IMR-90 (cell line): Measurements from ENCODE around the gene TAS2R8. TPM values are rescaled to one million over a fixed set of nuclear protein-coding genes. Genes with fewer than 3 reads are reported as not detected.

Experiments
- ATAC-seq: fragments of 200-7000 bp; cut with Tn5 transposase; 2 replicates; pipeline ENCODE4 v1.9.1; 2020; ENCODE audit warnings: low read depth, mild to moderate bottlenecking, moderate library complexity
- BruUV-seq: library from RNA; stranded (reverse); fragments of 400-500 nt; replicated peaks from 2 replicates; lab custom pipeline; 2021; lab: Mats Ljungman, UMichigan
- CTCF ChIA-PET: fragments of 300-600 bp; formaldehyde crosslinking; extraction: SDS; loops from one replicate; lab custom pipeline; 2021; ENCODE audit warnings: antibody characterized with exemption; lab: Yijun Ruan, JAX
- POLR2A ChIA-PET: fragments of 300-600 bp; sonication (Branson Sonifier 250); formaldehyde crosslinking; loops from one replicate; lab custom pipeline; 2022; ENCODE audit warnings: antibody characterized with exemption; ENCODE audit not compliant: unreplicated experiment; lab: Charles Lee
- DNase-seq: peaks from one replicate; pipeline ENCODE4 v3.0.0; 2013
- H2AFZ ChIP-seq: replicated peaks from 2 replicates; pipeline ENCODE3; 2013; ENCODE audit warnings: low read length, mild to moderate bottlenecking; ENCODE audit not compliant: poor library complexity
- H2AK5ac ChIP-seq: 2 replicates; pipeline ENCODE4 v1.6.1; 2013; ENCODE audit warnings: low read depth, low read length, inconsistent platforms
- H2AK9ac ChIP-seq: replicated peaks from 2 replicates; pipeline ENCODE3; 2013; ENCODE audit warnings: mild to moderate bottlenecking, low read depth, low read length, moderate library complexity; ENCODE audit not compliant: poor library complexity
- H2BK120ac ChIP-seq: 2 replicates; pipeline ENCODE4 v1.6.1; 2013; ENCODE audit warnings: low read depth, low read length, inconsistent platforms
- H2BK15ac ChIP-seq: 3 replicates; pipeline ENCODE4 v1.6.1; 2013; ENCODE audit warnings: low read depth, low read length, inconsistent platforms
- H2BK20ac ChIP-seq: 2 replicates; pipeline ENCODE4 v1.6.1; 2013; ENCODE audit warnings: low read depth, mild to moderate bottlenecking, inconsistent platforms, low read length, moderate library complexity
- H2BK5ac ChIP-seq: 2 replicates; pipeline ENCODE4 v1.6.1; 2013; ENCODE audit warnings: mild to moderate bottlenecking, low read depth, low read length, inconsistent platforms; ENCODE audit not compliant: poor library complexity, severe bottlenecking
- H3K14ac ChIP-seq: replicated peaks from 2 replicates; pipeline ENCODE4 v1.6.1; 2013; ENCODE audit warnings: low read depth, low read length, inconsistent platforms
- H3K18ac ChIP-seq: 2 replicates; pipeline ENCODE4 v1.6.1; 2013; ENCODE audit warnings: low read depth, low read length, control low read depth
- H3K23ac ChIP-seq: 2 replicates; pipeline ENCODE4 v1.6.1; 2013; ENCODE audit warnings: low read depth, low read length, inconsistent platforms
- H3K27ac ChIP-seq: 2 replicates; pipeline ENCODE4 v1.5.1; 2013; ENCODE audit warnings: mild to moderate bottlenecking, control low read depth, low read length; ENCODE audit not compliant: insufficient read depth
- H3K27me3 ChIP-seq: 2 replicates; pipeline ENCODE4 v1.6.1; 2013; ENCODE audit warnings: low read length; ENCODE audit not compliant: control insufficient read depth, insufficient read depth
- H3K36me3 ChIP-seq: 2 replicates; pipeline ENCODE4 v1.6.1; 2013; ENCODE audit warnings: low read length, mixed read lengths; ENCODE audit not compliant: control insufficient read depth, insufficient read depth
- H3K4ac ChIP-seq: 2 replicates; pipeline ENCODE4 v1.6.1; 2013; ENCODE audit warnings: low read depth, low read length, inconsistent platforms
- H3K4me1 ChIP-seq: 2 replicates; pipeline ENCODE4 v1.6.1; 2013; ENCODE audit warnings: low read length, mixed read lengths; ENCODE audit not compliant: control insufficient read depth, insufficient read depth
- H3K4me2 ChIP-seq: 2 replicates; pipeline ENCODE4 v1.6.1; 2013; ENCODE audit warnings: low read depth, mild to moderate bottlenecking, control low read depth, low read length, moderate library complexity
- H3K4me3 ChIP-seq: 2 replicates; pipeline ENCODE4 v1.5.1; 2013; ENCODE audit warnings: low read depth, mild to moderate bottlenecking, control low read depth, low read length, moderate library complexity; ENCODE audit not compliant: insufficient read depth
- H3K56ac ChIP-seq: 2 replicates; pipeline ENCODE4 v1.6.1; 2013; ENCODE audit warnings: low read length, inconsistent platforms; ENCODE audit not compliant: insufficient read depth; ENCODE audit errors: extremely low read depth
- H3K79me1 ChIP-seq, 2 experiments: 2 replicates each; pipeline ENCODE4 v1.6.1; 2013; ENCODE audit warnings: low read length in 2 of 2, inconsistent platforms in 1 of 2, low read depth in 1 of 2
- H3K9ac ChIP-seq: 2 replicates; pipeline ENCODE4 v1.6.1; 2013; ENCODE audit warnings: low read depth, low read length, control low read depth
- H3K9me1 ChIP-seq: 2 replicates; pipeline ENCODE4 v1.6.1; 2013; ENCODE audit warnings: low read length, inconsistent platforms; ENCODE audit not compliant: insufficient read depth
- H3K9me3 ChIP-seq: 2 replicates; pipeline ENCODE4 v1.6.1; 2013; ENCODE audit warnings: low read length; ENCODE audit not compliant: control insufficient read depth, insufficient read depth
- H4K20me1 ChIP-seq: 2 replicates; pipeline ENCODE4 v1.6.1; 2013; ENCODE audit warnings: low read length, inconsistent platforms; ENCODE audit not compliant: insufficient read depth
- H4K5ac ChIP-seq: 2 replicates; pipeline ENCODE4 v1.6.1; 2013; ENCODE audit warnings: mild to moderate bottlenecking, low read depth, low read length, control low read depth
- H4K8ac ChIP-seq, 2 experiments: 2 replicates each; pipeline ENCODE4 v1.6.1; 2013; ENCODE audit warnings: low read depth in 2 of 2, low read length in 2 of 2, control low read depth in 1 of 2, inconsistent platforms in 1 of 2
- H4K91ac ChIP-seq: 2 replicates; pipeline ENCODE4 v1.6.1; 2013; ENCODE audit warnings: low read depth, low read length, inconsistent platforms; ENCODE audit not compliant: insufficient read depth
- BHLHE40 ChIP-seq: fragments of 150-350 bp; IDR thresholded peaks from 2 replicates; pipeline ENCODE4 v1.6.1; 2016; ENCODE audit warnings: mild to moderate bottlenecking, low read depth, low read length
- CEBPB ChIP-seq: IDR thresholded peaks from 2 replicates; pipeline ENCODE4 v1.6.1; 2012; ENCODE audit warnings: low read depth, low read length, improper control_type of control experiment
- CHD1 ChIP-seq: IDR thresholded peaks from 2 replicates; pipeline ENCODE4 v1.6.1; 2012; ENCODE audit warnings: low read depth, low read length, improper control_type of control experiment
- FOS ChIP-seq: fragments of 150-350 bp; IDR thresholded peaks from 2 replicates; pipeline ENCODE4 v1.6.1; 2016; ENCODE audit warnings: low read depth, low read length
- MAFK ChIP-seq: IDR thresholded peaks from 2 replicates; pipeline ENCODE4 v1.6.1; 2012; ENCODE audit warnings: low read depth, low read length, improper control_type of control experiment
- MAZ ChIP-seq: IDR thresholded peaks from 2 replicates; pipeline ENCODE4 v1.6.1; 2012; ENCODE audit warnings: low read depth, mild to moderate bottlenecking, low read length, improper control_type of control experiment, moderate library complexity, borderline replicate concordance
- NFE2L2 ChIP-seq: fragments of 150-350 bp; IDR thresholded peaks from 2 replicates; pipeline ENCODE4 v1.6.1; 2016; ENCODE audit warnings: low read depth, mild to moderate bottlenecking, low read length
- POLR2A ChIP-seq: IDR thresholded peaks from 2 replicates; pipeline ENCODE4 v1.6.1; 2012; ENCODE audit warnings: mild to moderate bottlenecking, low read depth, low read length
- RAD21 ChIP-seq: IDR thresholded peaks from 2 replicates; pipeline ENCODE4 v1.6.1; 2012; ENCODE audit warnings: low read length, improper control_type of control experiment
- RFX5 ChIP-seq: IDR thresholded peaks from 2 replicates; pipeline ENCODE4 v1.8.0; 2012; ENCODE audit warnings: low read depth, mild to moderate bottlenecking, low read length, moderate library complexity
- SMC3 ChIP-seq: fragments of 150-350 bp; IDR thresholded peaks from 2 replicates; pipeline ENCODE4 v1.6.1; 2016; ENCODE audit warnings: low read depth, mild to moderate bottlenecking, antibody characterized with exemption, low read length, moderate library complexity
- WGBS, 2 experiments: methylation state at CpG; one replicate each; pipeline versions ENCODE4 v1.1.5 to v1.1.7; 2013; ENCODE audit warnings: missing lambda C conversion rate in 2 of 2; ENCODE audit not compliant: insufficient read length in 1 of 2; ENCODE audit errors: extremely low coverage in 2 of 2; 5-methylcytosine and 5-hydroxymethylcytosine counted together
- dilution Hi-C: fragments of 300-500 bp; cut with HindIII; formaldehyde crosslinking; loops from one replicate; pipeline ENCODE4 v1.14.3; 2018; ENCODE audit warnings: low sequenced_read_pairs; ENCODE audit not compliant: unreplicated experiment
- in situ Hi-C: fragments of 300-500 bp; cut with MboI; formaldehyde crosslinking; loops from 3 replicates; pipeline ENCODE4 v1.14.3; 2019; ENCODE audit warnings: low sequenced_read_pairs, inconsistent platforms, mixed read lengths
- intact Hi-C: fragments of 100-400 bp; cut with micrococcal nuclease; formaldehyde crosslinking; loops from 2 replicates; pipeline ENCODE4 v1.10.0; 2022
- polyA plus RNA-seq, 3 experiments: library from polyadenylated mRNA; depleted of rRNA; stranded (reverse); fragments of >200 nt; gene quantifications; 2 replicates each; pipeline ENCODE4 v1.2.3, GENCODE V29; 2012; ENCODE audit warnings: low replicate concordance in 1 of 3
- total RNA-seq: library from RNA; depleted of rRNA; stranded (reverse); fragments of >200 nt; gene quantifications from 2 replicates; pipeline ENCODE4 v1.2.3, GENCODE V29; 2012
- TF ChIP-seq, protein P1 (sequence below): fragments of 150-350 bp; IDR thresholded peaks from 2 replicates; pipeline ENCODE4 v1.6.1; 2017; ENCODE audit warnings: mild to moderate bottlenecking, antibody characterized with exemption, low read length, low read depth
- TF ChIP-seq, protein P2 (sequence below): conservative IDR thresholded peaks from 2 replicates; pipeline ENCODE4 v1.5.1; 2012; ENCODE audit warnings: mild to moderate bottlenecking, low read depth, low read length, improper control_type of control experiment

TAS2R8 gene
- total and polyA plus RNA-seq, 2 of the 4 experiments (the other 2 are of a cell fraction): not detected

DNA sequence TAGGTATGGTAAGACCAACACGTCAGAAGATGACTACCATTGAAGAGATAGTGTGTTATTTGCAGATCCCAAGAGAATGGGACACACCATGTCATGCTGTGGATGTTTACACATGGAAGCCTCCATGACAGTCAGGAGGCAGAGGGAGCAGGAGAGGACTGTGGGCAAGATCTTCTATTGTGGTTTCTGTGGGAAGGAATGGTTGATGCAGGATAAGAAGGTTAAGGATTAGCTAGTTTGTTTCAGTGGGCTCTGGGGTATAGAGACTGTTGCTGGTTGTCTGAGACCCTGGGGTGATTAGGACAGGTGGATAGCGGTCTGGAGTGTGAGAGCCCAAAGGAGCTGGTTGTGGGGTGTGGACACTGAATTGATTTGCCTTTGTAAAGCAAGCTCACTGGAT lies 28.0 kb downstream of the TAS2R8 start:
- H3K18ac ChIP-seq: no peak overlapping the region
- DNase-seq: no peak
- H2BK120ac ChIP-seq: no peak overlapping the region
- no peaks in the 10 kb centered on the region for H3K9me1 ChIP-seq
- H3K23ac ChIP-seq: no peak overlapping the region
- ChIA-PET CTCF (interaction anchor here (1.9 kb wide), 1 partner anchor 420 kb away, joined by 10 read pairs; no protein-coding TSS in a partner anchor), POLR2A (no interaction called here)
- H2BK5ac ChIP-seq: no peak overlapping the region
- intact Hi-C loops (no loop called here), dilution Hi-C loops (loop anchor here (25.0 kb wide), 1 partner anchor 408 kb away; the partner anchor contains the start of gene TAS2R42), in situ Hi-C loops (loop anchor here (5.0 kb wide), 1 partner anchor 423 kb away; no protein-coding TSS in a partner anchor)
- H4K5ac ChIP-seq: no peak overlapping the region
- H4K20me1 ChIP-seq: no peaks in the 10 kb centered on the region
- no peak overlapping the region for H2BK20ac ChIP-seq
- no peak overlapping the region for H2AFZ ChIP-seq
- H3K4me3 ChIP-seq: no peak overlapping the region
- ATAC-seq: no peak
- no peaks in the 10 kb centered on the region for H3K9me3 ChIP-seq
- H3K36me3 ChIP-seq: no peaks in the 10 kb centered on the region
- H3K4me1 ChIP-seq: no peaks in the 10 kb centered on the region
- H2BK15ac ChIP-seq: no peak overlapping the region
- H3K4ac ChIP-seq: no peak overlapping the region
- H3K79me1 ChIP-seq: no peaks in the 10 kb centered on the region
- TF ChIP-seq POLR2A (no peak), FOS (no peak), BHLHE40 (no peak), NFE2L2 (no peak), RAD21 (no peak), CEBPB (no peak), CHD1 (no peak), RFX5 (no peak), MAFK (no peak), MAZ (no peak), SMC3 (no peak)
- TF ChIP-seq, protein P1, sequence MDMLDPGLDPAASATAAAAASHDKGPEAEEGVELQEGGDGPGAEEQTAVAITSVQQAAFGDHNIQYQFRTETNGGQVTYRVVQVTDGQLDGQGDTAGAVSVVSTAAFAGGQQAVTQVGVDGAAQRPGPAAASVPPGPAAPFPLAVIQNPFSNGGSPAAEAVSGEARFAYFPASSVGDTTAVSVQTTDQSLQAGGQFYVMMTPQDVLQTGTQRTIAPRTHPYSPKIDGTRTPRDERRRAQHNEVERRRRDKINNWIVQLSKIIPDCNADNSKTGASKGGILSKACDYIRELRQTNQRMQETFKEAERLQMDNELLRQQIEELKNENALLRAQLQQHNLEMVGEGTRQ: no peak
- TF ChIP-seq, protein P2, sequence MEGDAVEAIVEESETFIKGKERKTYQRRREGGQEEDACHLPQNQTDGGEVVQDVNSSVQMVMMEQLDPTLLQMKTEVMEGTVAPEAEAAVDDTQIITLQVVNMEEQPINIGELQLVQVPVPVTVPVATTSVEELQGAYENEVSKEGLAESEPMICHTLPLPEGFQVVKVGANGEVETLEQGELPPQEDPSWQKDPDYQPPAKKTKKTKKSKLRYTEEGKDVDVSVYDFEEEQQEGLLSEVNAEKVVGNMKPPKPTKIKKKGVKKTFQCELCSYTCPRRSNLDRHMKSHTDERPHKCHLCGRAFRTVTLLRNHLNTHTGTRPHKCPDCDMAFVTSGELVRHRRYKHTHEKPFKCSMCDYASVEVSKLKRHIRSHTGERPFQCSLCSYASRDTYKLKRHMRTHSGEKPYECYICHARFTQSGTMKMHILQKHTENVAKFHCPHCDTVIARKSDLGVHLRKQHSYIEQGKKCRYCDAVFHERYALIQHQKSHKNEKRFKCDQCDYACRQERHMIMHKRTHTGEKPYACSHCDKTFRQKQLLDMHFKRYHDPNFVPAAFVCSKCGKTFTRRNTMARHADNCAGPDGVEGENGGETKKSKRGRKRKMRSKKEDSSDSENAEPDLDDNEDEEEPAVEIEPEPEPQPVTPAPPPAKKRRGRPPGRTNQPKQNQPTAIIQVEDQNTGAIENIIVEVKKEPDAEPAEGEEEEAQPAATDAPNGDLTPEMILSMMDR: no peak
- no TSS peak for BruUV-seq
- no peak overlapping the region for H3K9ac ChIP-seq
- no peak overlapping the region for H4K8ac ChIP-seq
- no peak overlapping the region for H3K27ac ChIP-seq
- no peak overlapping the region for H3K56ac ChIP-seq
- H2AK9ac ChIP-seq: no peak overlapping the region
- 83% methylated on average over 1 of the region's 2 CpGs; no CpG with 5 or more reads in 1 of the 2 experiments for WGBS, 2 experiments
- H3K27me3 ChIP-seq: peaks cover 7% of the 10 kb centered on the region
- H3K4me2 ChIP-seq: no peak overlapping the region
- H2AK5ac ChIP-seq: no peak overlapping the region
- H3K14ac ChIP-seq: no peak overlapping the region
- H4K91ac ChIP-seq: no peak overlapping the region
